ENCODE measurements around the gene AVPR2.

AVPR2 gene

GRCh38 chrX:153920546-153920945, 16.1 kb downstream of the AVPR2 start:
- no peak for DNase-seq

- DNase-seq = no peak
Observed at GRCh38 chrX:153921070-153921469, 16.6 kb downstream of the AVPR2 start.

DNA sequence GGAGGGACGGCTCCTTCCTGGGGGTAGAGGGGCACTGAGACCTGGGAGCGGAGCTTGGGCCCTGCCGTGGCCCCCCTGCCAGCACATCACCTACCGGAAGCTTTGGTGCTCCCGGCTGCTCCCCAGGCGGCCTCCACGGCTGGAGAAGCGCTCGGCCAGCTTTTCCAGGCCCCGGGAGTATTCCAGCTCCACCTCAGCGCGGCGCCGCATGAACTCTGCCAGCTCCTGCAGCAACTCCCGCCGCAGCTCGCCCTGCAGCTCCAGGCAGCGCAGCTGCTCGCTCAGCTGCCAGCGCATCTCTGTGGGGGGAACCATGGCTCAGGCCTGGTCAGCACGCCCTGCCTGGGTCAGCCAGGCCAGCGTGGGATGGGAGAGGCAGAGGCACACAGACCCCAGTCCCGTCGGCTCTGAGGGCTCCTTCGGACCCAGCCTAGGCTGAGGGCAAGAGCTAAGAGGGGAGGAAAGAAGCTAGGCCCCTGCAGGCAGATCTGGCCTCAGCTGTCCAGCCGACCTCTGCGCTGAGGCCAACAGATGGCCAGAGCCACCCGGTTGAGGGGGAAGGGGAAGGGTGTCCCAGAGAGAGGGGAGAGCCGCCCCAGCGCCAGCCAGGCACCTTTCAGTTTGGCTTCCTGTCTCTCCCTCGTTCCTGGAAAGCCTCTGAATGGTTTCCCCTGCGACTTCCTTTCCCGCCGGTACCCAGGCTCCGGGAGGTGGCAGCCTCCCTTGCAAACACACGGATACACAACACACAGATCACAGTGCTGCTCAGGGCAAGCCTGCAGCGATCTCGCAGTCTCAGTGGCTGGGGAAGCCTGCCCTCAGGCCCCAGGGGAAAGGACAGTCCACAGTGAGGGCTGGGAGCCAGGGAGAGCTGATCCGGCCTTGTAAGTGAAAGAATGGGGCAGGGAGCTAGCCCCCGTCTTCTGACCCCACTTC, 17.3 kb downstream of the AVPR2 start:
- DNase-seq = peak in 1 of 5 donors; percentile 54

DNA sequence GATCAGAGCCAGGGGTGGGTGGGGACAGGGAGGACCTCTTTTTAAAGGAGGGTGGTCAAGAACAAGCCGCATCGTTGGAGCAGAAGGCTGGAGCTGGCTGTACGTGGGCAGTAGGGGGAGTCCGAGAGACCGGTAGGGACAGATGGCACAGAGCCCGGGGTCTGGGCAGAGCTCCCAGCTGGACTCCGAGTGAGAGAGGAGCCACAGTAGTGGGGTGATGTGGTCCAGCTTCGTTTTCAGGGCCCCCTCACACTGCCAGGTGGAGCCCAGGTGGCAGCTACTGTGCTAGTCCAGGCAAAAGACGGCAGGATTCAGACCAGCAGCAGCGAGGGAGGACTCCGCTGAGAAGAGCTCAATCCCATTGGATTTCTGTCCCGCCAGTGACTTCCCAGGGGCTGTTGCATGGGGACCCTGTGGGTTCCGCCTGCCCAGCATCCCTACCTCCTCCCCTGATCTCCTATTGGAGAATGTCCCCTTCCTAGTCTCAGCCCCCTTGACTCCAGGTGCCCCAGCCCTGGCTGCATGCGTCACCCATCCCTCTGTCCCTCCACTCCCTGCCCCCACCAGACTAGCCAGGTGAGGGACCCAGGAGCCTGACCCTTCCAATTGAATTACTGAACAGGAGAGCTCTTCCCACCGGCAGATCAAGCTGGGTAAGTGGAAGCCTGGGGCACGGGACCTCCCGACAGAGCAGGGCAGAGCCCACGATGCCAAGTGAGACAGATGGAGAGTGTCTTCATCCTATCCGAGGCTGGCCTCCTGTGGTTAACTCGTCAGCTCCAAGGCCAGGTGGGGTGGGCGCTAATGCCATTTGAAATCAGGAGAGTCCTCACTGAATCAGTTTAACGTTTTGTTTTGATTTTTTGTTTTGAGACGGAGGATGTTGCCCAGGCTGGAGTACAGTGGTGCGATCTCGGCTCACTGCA, 18.7 kb downstream of the AVPR2 start:
- no peak for DNase-seq

DNA sequence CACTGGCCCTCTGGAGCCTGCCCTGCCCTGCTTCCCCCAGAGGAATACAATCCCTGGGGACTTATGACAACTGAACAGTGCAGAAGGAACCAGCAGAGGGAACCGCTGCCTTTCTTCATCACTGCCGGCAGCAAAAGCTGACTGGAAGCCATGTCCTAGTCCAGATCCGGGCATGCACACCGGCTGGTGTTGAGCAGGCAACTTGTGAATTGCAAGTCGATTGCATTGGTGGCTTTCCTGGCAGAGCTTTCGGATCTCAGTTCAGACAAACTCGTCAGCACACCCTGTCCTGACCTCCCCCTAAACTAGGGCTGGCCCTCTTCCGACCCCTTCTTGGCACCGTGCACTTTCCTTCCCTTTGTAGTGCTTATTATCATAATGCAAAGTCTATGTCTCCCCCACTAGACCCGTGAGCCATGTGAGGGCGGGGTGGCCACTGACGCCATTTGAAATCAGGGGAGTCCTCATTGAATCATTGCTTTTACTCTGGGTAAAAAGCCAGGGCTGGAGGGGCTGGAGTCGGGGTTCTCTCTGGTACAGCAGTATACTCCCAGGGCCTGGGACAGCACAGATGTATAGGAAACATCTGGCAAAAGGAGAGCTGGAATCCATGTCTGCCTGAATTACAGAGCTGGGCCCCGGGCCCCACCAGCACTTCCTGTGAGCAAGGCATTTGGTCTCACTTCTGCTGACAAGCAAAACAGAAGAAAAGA, 19.8 kb downstream of the AVPR2 start:
- peak in 3 of 5 donors; percentile 31 to 63 (median 38) for DNase-seq

DNA sequence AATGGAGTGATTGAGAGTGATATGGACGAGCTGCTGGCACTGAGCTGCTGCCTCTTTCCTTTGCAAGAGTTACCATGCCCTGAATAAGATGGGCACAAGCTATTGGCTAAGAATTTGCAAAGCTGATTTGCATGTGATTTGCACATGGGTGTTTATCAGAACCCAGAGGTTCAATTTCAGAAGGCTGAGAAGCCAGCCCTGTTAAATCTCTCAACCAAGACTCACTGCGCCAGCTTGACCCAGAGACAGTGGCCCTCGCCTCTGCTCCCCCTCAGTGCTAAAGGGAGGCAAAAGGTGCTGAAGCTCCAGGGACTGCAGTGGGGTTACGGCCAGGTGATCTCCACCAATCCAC, 20.9 kb downstream of the AVPR2 start:
- peak in 1 of 5 donors; percentile 66 for DNase-seq

DNA sequence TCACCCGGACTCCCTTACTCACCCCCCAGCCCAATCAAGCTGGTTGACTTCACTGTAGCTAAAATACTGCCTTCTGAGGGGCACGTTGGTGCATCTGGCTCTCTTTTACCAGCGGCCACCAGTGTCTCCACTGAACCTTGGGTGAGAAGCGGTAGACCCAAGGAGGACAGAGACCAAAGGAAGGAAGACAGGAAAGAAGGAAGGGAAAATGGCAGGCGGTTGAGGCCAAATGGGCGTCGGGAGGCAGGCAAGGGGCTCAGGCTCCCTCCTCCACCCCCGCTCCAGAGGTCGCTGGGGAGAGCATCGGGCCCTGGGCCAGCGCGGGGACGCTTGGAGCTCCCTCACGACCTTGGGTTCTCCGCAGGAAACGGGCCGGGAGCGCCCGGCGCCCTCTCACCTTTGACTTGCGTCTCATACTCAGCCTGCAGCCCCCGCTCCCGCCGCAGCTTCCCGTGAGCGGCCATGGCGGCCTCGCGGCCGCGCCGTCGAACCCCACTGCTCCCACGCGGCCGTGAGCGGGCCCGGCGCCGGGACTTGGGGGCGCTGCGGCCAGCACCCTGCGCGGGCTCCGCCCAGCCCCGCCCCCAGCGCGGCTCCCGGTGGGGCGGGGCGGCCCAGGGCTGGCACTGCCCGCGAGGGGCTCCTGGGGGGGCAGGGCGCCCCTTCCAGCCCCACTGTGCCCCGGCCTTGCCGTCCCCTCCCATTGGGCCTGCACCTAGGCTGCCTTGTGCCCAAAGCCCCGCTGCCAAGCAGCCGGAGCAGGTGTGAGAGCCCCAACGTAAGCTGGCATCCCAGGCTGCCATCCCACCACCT, 21.5 kb downstream of the AVPR2 start, which contains the start of gene ARHGAP4:
ARHGAP4 (minus strand) TSS at position 526 of the 813 bp plus-strand sequence; CDS start at position 464, 62 bp downstream.
- DNase-seq = peak in 2 of 5 donors; percentile 42 to 74

DNA sequence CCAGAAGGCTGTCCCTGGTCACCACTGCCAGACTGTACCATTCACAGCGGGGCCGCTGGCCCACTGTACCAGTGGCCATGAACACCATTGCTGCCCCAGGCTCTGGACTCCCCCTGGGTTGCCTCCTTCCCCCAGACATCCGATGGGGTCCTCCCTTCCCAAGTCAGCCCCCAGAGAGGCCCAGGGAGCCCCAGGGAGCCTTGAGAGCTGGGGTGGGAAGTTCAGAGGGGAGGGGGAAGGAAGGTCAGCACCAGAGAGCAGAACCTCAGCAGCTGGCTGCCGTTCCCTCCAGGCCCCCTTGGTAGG, 22.0 kb downstream of the AVPR2 start:
- DNase-seq = no peak

GRCh38 chrX:153926858-153927671, 22.6 kb downstream of the AVPR2 start:
- peak; percentile 61 to 92 (median 72) for DNase-seq

GRCh38 chrX:153927672-153927921, 23.1 kb downstream of the AVPR2 start:
- no peak for DNase-seq

DNA sequence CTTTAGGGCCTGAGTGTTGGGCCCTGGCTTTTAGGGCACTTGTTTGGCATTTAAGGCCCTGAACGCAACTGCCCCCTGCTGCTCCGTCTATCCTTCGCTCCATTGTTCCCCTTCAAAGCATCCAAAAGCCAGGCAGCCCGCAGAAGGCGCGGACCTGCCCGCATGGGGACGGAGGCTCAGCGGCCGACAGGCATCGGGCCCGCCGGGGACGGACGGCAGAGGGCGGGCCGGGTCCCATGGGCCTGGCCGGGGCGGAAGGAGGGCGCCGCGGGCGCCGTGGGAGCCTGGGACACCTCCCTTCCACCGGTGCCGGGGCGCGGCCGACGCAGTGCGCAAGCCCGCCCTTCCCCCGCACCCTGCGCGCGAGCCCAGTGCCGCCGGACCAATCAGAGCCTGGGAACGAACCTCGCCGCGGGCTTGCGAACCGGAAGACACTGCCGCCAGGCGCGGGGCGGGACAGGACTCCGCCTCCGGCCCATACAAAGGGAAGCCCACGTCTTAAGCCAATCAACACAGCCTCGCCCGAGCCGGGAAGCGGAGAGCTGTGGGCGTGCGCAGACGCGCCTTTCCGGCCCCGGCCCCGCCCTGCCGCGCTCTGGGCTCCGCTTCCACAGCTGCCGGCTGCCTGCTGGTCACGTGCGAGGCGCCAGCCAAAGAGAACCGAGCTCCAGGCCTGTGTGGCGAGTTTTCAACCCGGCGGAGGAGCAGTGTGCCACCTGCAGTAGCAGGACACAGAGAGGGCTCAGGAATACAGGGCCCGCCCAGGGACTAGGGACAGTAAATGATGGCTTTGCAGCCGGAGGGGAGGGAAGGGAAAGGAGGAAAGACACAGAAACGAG, 23.7 kb downstream of the AVPR2 start:
- DNase-seq = peak; percentile 87 to 99 (median 89)

- DNase-seq = no peak
Observed at GRCh38 chrX:153928846-153929245, 24.4 kb downstream of the AVPR2 start.

GRCh38 chrX:153929576-153929975, 25.1 kb downstream of the AVPR2 start:
- DNase-seq = no peak

DNA sequence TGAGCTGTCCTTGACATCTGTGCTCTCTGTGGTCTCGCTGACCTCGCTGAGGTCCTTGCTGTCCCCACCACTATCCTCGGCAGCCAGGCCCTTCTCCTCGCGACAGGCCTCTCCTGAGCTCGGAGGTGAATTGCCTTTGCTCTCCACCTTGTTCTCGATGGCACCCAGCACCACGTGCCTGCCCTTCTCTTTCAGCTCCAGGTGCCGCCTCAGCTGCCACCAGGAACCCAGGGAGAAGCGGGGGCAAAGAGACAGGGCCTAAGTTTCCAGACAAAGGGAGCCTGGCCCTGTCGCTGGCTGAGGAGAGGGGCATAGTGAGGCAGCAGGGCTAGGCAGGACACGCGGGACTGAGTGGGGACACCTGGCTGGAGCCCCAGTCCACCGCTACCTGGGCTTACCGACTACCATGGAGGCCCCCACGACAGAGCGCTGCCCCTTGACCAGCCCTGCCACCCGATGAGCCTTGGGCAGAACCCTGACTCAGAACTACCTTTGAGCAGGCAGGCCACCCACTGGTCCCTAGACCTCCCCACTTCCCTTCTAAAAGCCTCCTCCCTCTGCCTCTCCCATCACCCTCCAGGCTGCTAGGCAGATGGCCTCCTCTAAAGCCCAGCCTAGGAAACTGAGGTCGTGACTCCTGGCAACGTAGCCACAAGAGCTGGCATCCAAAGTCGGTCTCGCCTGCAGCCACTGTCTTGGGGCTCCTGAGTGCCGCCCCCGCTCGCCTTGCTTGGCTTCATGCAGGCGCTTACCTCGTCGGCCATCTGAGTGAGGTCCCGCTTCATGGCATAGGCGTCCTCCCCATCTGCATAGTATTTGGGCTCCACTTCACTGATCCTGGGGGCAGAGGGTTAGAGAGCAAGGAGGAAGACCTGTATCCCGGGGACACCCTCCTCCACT, 25.8 kb downstream of the AVPR2 start:
- no peak for DNase-seq

- DNase-seq = no peak
Observed at GRCh38 chrX:153931151-153931550, 26.7 kb downstream of the AVPR2 start.

DNA sequence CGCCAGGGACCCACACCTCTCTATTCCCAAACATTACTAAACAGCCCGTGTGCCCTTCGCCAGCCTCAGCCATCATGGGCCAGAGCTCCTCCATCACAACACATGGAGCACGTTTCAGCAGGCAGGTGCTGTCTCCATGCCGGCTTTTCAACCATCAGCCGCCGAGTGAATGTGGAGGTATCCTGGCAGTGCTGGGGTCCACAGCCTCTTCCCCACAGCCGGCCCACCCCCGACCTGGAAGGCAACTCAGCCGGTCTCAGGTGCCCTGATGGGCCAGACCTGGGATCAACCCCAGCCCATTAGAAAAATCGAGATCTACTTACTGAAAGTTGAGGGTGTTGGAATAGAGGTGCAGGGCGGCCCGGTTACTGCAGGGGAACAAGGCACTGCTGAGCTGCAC, 27.3 kb downstream of the AVPR2 start:
- DNase-seq = no peak

DNA sequence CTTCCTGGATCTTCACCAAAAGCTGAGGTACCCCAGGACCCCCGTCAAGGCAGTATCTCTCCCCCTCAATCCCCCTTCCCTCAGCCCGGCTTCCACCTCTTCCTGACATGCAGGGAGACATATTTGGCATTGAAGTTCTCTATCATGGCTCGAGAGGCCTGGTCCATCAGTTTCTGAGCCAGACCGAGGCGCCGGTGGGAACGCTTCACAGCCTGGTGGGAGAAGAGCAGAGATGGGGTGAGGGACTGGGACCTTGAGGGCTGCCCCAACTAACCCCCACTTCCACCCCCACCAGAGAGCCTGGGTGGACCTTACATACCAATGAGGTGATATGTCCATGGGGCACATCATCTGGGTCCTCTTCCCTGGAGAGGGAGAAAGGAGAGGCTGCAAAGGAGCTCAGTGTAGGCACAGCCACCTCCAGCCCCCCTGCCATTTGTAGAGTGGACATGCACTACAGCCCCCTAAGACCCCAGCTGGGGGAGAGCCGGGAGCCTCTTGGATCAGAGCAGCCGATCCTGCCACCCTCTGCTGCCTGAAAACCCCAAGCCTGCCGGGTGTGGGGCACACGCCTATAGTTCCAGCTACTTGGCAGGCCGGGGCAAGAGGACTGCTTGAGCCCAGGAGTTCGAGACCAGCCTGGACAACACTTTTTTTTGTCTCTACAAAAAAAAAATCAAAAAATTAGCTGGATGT, 27.9 kb downstream of the AVPR2 start:
- no peak for DNase-seq

- no peak for DNase-seq
Observed at GRCh38 chrX:153933748-153934147, 29.3 kb downstream of the AVPR2 start.

Data from T-helper 1 cell (primary cell).